Esophagus squamous epithelium (tissue), 5 donors: ENCODE measurements around the gene IL1RAPL2. TPM values are rescaled to one million over a fixed set of nuclear protein-coding genes. Genes with fewer than 3 reads are reported as not detected.
"Not testable (repeated sequence)": the region's sequence is repeated elsewhere in the genome, so short reads cannot be mapped to it uniquely, and the experiment has no call there.

Experiments
- DNase-seq: peaks from one replicate; lab custom pipeline; 2025; lab: John Stamatoyannopoulos, UW
- H3K27ac ChIP-seq, 4 donors: fragments of 200-600 bp; sonication (generic); one replicate each; pipeline ENCODE4 v1.5.1; 2016 to 2019; ENCODE audit warnings: mild to moderate bottlenecking in 1 of 4
- H3K27me3 ChIP-seq, 4 donors: fragments of 200-600 bp; sonication (generic); 1 replicate in 3 of 4; 2 replicates in 1 of 4; pipeline versions ENCODE4 v1.5.1 to v1.6.0; 2017 to 2021; ENCODE audit warnings: antibody characterized with exemption in 1 of 4
- H3K36me3 ChIP-seq, 3 donors: fragments of 200-600 bp; sonication (generic); one replicate each; pipeline ENCODE4 v1.5.1; 2016 to 2019
- H3K4me1 ChIP-seq, 3 donors: fragments of 200-600 bp; sonication (generic); one replicate each; pipeline ENCODE4 v1.5.1; 2017 to 2019
- H3K4me3 ChIP-seq, 4 donors: fragments of 200-600 bp; sonication (generic); 1 replicate in 3 of 4; 2 replicates in 1 of 4; pipeline ENCODE4 v1.5.1; 2016 to 2019; ENCODE audit warnings: mild to moderate bottlenecking in 2 of 4, moderate library complexity in 1 of 4
- H3K9me3 ChIP-seq, 3 donors: fragments of 200-600 bp; sonication (generic); one replicate each; pipeline ENCODE4 v1.5.1; 2016 to 2019
- POLR2A ChIP-seq, 4 donors: fragments of 450-650 bp; IDR thresholded peaks; one replicate each; pipeline ENCODE4 v1.6.1; 2017; ENCODE audit warnings: antibody characterized with exemption in 4 of 4, mild to moderate bottlenecking in 4 of 4, moderate library complexity in 3 of 4
- WGBS, 2 donors: methylation state at CpG; one replicate each; pipeline ENCODE4 v1.1.5; 2018; 5-methylcytosine and 5-hydroxymethylcytosine counted together
- intact Hi-C: fragments of 100-400 bp; cut with DNase I; formaldehyde crosslinking; loops from one replicate; pipeline ENCODE4 v1.15.0; 2022
- total RNA-seq, 4 donors: library from RNA; depleted of rRNA; stranded (reverse); fragments of >200 nt; gene quantifications; one replicate each; pipeline ENCODE4 v1.1.0, GENCODE V29; 2016
- TF ChIP-seq, protein P1 (sequence below), 6 experiments: fragments of 450-650 bp in 4 of 6; fragments of 200-600 bp in 2 of 6; sonication (generic) in 2 of 6; IDR thresholded peaks; one replicate each; pipeline ENCODE4 v1.5.1; 2016 to 2019; ENCODE audit warnings: antibody characterized with exemption in 6 of 6, mild to moderate bottlenecking in 4 of 6, moderate library complexity in 4 of 6
- donor health status: DM: yes; HTN: yes; CAD: no.

Gene IL1RAPL2
- total RNA-seq, 4 donors from 2014 or later = 0.09 TPM; not detected in 3

DNA sequence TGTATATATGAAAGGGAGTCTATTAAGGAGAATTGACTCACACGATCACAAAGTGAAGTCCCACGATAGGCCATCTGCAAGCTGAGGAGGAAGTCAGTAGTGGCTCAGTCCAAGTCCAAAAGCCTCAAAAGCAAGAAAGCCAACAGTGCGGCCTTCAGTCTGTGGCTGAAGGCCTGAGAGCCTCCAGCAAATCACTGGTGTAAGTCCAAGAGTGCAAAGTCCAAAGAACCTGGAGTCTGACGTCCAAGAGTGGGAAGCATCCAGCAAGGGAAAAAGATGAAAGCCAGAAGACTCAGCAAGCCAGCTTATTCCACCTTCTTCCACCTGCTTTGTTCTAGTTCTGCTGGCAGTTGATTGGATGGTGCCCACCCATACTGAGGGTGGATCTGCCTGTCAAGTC lies 104.1 kb downstream of the IL1RAPL2 start:
- H3K4me1 ChIP-seq = no peaks in the 10 kb centered on the region
- DNase-seq = no peak
- H3K27ac ChIP-seq = no peak overlapping the region
- H3K36me3 ChIP-seq = no peaks in the 10 kb centered on the region
- no peak for TF ChIP-seq POLR2A (IDR thresholded peaks at IDR 0.05)
- TF ChIP-seq, protein P1, sequence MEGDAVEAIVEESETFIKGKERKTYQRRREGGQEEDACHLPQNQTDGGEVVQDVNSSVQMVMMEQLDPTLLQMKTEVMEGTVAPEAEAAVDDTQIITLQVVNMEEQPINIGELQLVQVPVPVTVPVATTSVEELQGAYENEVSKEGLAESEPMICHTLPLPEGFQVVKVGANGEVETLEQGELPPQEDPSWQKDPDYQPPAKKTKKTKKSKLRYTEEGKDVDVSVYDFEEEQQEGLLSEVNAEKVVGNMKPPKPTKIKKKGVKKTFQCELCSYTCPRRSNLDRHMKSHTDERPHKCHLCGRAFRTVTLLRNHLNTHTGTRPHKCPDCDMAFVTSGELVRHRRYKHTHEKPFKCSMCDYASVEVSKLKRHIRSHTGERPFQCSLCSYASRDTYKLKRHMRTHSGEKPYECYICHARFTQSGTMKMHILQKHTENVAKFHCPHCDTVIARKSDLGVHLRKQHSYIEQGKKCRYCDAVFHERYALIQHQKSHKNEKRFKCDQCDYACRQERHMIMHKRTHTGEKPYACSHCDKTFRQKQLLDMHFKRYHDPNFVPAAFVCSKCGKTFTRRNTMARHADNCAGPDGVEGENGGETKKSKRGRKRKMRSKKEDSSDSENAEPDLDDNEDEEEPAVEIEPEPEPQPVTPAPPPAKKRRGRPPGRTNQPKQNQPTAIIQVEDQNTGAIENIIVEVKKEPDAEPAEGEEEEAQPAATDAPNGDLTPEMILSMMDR (IDR thresholded peaks at IDR 0.05) = no peak
- no peak overlapping the region for H3K4me3 ChIP-seq
- WGBS, 2 donors = 71 to 83% methylated on average over 4 of the region's 4 CpGs
- no peaks in the 10 kb centered on the region for H3K9me3 ChIP-seq
- H3K27me3 ChIP-seq = no peaks in the 10 kb centered on the region
- intact Hi-C loops = no loop called here

DNA sequence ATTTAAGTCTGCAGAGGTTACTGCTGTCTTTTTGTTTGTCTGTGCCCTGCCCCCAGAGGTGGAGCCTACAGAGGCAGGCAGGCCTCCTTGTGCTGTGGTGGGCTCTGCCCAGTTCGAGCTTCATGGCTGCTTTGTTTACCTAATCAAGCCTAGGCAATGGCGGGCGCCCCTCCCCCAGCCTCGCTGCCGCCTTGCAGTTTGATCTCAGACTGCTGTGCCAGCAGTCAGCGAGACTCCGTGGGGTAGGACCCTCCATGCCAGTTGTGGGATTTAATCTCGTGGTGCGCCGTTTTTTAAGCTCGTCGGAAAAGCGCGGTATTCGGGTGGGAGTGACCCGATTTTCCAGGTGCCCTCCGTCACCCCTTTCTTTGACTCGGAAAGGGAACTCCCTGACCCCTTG lies 111.5 kb downstream of the IL1RAPL2 start:
- H3K36me3 ChIP-seq, H3K9me3 ChIP-seq, intact Hi-C loops, H3K27me3 ChIP-seq, H3K4me1 ChIP-seq, H3K27ac ChIP-seq, H3K4me3 ChIP-seq, DNase-seq: not testable (repeated sequence)
- 68 to 97% methylated on average over 6 to 13 of the region's 18 CpGs for WGBS, 2 donors

DNA sequence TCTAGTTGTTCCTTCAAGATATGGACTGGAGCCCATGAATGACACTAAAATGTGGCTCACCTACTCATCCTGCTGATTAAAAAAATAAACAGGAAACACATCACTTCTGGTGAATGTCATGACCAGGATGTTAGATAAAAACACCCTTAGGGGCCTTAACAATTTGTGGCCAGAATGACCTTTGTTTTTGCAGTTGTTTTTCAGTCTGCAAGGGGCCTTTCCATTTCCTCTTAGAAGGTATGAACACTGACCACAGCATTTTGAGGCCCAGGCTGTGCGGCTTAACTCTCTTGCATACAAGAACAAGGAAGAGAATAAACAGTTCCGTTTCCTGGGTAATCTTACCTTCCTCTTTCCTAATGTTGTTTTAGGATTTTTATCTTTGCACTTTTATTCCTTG lies 113.2 kb downstream of the IL1RAPL2 start:
- TF ChIP-seq, protein P1 (IDR thresholded peaks at IDR 0.05) = no peak
- no peak for TF ChIP-seq POLR2A (IDR thresholded peaks at IDR 0.05)
- no peak for DNase-seq
- intact Hi-C loops = no loop called here
- 79 to 83% methylated on average over 2 of the region's 2 CpGs for WGBS, 2 donors
- Histone ChIP-seq H3K27ac (no peak overlapping the region), H3K27me3 (no peaks in the 10 kb centered on the region), H3K4me3 (no peak overlapping the region), H3K36me3 (no peaks in the 10 kb centered on the region), H3K4me1 (no peaks in the 10 kb centered on the region), H3K9me3 (no peaks in the 10 kb centered on the region)

DNA sequence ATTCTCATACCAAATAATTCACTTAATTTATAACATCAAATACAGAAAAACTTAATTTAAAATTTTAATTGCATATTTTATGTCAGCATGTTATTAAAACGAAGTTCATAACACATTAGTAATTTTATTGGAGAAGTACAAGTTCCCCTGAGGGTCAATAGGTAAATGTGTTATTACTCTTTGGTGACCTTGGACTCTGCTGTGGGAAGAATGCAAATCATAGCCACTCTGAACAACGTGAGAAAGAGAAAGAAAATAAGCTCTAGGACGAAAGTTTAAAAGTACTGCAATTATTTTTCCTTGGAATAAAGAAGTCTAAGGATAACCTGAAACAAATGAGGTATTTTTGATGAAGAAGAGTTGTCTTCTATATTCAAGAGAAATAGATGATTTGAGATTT lies 115.2 kb downstream of the IL1RAPL2 start:
- intact Hi-C loops = no loop called here
- Histone ChIP-seq H3K27ac (no peak overlapping the region), H3K9me3 (no peaks in the 10 kb centered on the region), H3K36me3 (no peaks in the 10 kb centered on the region), H3K27me3 (no peaks in the 10 kb centered on the region), H3K4me3 (no peak overlapping the region), H3K4me1 (no peaks in the 10 kb centered on the region)
- no peak for DNase-seq
- 26 to 36% methylated on average over 3 of the region's 3 CpGs for WGBS, 2 donors
- TF ChIP-seq, protein P1 (IDR thresholded peaks at IDR 0.05) = no peak
- no peak for TF ChIP-seq POLR2A (IDR thresholded peaks at IDR 0.05)

DNA sequence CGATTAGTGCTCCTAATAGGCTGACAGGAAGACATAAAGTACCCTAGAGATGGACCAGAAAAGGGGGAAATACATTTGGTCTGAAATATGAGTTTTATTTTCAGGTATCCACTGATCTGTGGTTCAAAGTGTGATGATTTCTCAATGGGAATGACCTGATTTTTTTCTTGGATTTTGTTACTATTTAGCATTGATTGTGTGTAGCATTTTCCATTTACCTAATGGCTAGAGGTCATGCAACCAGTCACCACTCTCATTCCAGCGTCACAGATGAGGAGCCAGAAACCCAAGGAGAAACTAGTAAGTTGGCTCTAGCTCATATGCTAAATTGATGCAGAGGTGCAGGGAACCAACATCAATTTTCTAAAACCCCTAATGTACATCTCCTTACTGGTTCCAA lies 118.1 kb downstream of the IL1RAPL2 start:
- H3K4me3 ChIP-seq = no peak overlapping the region
- H3K27me3 ChIP-seq = no peaks in the 10 kb centered on the region
- intact Hi-C loops = no loop called here
- WGBS, 2 donors = 55 to 56% methylated on average over 2 of the region's 2 CpGs
- H3K4me1 ChIP-seq = no peaks in the 10 kb centered on the region
- no peak overlapping the region for H3K27ac ChIP-seq
- DNase-seq = no peak
- no peak for TF ChIP-seq POLR2A (IDR thresholded peaks at IDR 0.05)
- TF ChIP-seq, protein P1 (IDR thresholded peaks at IDR 0.05) = no peak
- H3K9me3 ChIP-seq = no peaks in the 10 kb centered on the region
- no peaks in the 10 kb centered on the region for H3K36me3 ChIP-seq

DNA sequence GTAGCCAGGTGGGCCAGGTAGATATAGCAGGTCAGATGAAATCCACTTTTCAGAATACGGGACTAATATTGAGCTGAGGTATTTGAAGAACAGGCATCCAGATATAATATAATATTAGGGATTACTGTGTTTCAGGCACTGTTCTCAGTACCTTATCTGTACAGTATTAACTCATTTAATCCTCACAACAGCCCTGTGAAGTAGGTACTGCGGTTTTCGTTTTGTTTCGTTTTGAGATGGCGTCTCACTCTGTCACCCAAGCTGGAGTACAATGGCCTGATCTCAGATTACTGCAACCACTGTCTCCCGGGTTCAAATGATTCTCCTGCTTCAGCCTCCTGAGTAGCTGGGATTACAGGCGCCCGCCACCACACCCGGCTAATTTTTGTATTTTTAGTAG lies 129.6 kb downstream of the IL1RAPL2 start:
- no peak for DNase-seq
- intact Hi-C loops = no loop called here
- no peak for TF ChIP-seq POLR2A (IDR thresholded peaks at IDR 0.05)
- TF ChIP-seq, protein P1 (IDR thresholded peaks at IDR 0.05) = no peak
- Histone ChIP-seq H3K4me3 (no peak overlapping the region), H3K36me3 (no peaks in the 10 kb centered on the region), H3K27me3 (no peaks in the 10 kb centered on the region), H3K4me1 (no peaks in the 10 kb centered on the region), H3K27ac (no peak overlapping the region), H3K9me3 (no peaks in the 10 kb centered on the region)
- 81 to 93% methylated on average over 4 to 9 of the region's 9 CpGs for WGBS, 2 donors
